ENCODE measurements around the gene CHCHD3.

DNA sequence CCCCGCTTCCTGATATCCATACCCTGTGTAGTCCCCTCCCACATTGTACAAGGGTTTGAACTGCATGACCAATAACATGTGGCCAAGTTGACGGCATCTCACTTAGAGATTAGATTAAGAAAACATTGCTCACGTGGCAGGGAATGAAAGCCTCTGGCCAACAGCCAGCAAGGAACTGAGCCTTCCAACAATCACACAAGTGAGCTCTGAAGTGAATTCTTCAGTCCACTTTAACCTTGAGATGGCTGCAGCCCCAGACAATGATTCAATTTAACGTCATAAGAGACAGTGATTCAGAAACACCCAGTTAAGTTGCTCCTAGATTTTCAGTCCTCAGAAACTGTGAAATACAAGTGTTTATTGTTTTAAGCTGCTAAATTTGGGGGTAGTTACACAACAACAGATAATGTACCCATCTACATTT is 339.7 kb downstream of the CHCHD3 start:
- TF ChIP-seq POLR2A (IDR thresholded peaks at IDR 0.05; ENCODE audit: low read depth, low read length) (no peak), POLR2AphosphoS5 (IDR thresholded peaks at IDR 0.05; ENCODE audit: low read depth, low read length) (no peak), TAF1 (IDR thresholded peaks at IDR 0.05; ENCODE audit: low read depth, low read length) (no peak), SPI1 (IDR thresholded peaks at IDR 0.05; ENCODE audit: low read depth, low read length) (no peak), PAX5 (IDR thresholded peaks at IDR 0.05; ENCODE audit: insufficient read depth, low read length, severe bottlenecking) (no peak), POU2F2 (IDR thresholded peaks at IDR 0.05; ENCODE audit: low read depth, low read length) (no peak)
